HG03469 (cell line): ENCODE measurements around the gene HEPACAM.

ENCODE experiments used
- ATAC-seq: cut with Tn5 transposase; IDR thresholded peaks from one replicate; pipeline ENCODE4 v1.9.1; 2021; ENCODE audit warnings: mild to moderate bottlenecking, moderate library complexity, moderate number of reproducible peaks; ENCODE audit not compliant: unreplicated experiment

HEPACAM gene

DNA sequence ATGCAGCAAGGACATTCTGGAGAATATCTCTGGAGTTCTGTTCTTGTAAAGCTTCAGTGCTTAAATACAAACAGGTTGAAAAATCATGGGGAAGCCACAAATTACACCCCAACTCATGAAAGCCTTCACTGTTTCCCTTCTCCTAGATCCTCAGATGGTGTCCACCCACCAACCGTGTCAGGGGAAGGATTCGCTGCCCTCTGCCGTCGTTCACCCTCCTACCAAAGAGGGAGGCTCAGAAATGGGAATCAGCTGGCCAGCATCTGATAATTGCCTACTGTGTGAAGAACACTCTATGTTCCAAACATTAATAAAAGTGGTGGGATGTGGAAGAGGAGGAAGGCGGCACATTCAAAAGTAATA lies 7.4 kb upstream of the HEPACAM start:
- no peak for ATAC-seq

DNA sequence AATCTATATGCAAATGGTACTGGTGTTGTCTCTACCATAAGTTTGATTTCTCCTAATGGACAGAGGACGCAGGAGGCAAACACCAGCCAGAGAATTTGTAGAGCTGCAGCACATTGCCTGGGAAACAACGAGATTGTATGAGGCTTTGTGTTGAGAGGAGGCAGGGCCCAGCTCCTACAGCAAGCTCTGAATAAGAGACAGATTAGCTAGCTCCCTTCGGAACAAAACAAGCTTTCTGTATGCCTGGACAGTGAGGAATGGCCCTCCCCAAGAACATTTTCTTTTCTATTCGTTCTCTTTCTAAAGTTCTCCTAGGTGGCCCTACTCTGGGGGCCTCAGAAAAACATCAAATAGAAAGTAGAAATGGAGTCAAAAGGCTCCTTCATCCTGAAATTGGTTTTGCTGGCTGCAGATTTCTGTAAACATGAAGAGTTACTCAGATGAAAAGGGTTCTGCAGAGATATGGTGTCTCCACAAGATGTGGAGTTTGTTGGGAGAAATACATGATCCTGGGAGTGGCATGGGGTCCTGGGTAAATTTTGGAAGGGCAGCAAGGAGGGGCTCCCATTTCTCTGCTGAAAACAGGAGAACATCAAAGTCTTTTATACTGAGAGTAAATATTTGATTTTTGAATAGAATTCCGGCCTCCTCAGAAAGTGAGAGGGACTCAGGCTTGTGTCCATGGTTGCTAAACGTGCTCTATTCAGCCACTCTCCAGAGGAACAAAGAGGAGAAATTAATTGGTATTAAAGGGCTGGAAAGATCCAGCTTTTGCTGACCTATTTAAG lies 6.8 kb upstream of the HEPACAM start:
- ATAC-seq = no peak

DNA sequence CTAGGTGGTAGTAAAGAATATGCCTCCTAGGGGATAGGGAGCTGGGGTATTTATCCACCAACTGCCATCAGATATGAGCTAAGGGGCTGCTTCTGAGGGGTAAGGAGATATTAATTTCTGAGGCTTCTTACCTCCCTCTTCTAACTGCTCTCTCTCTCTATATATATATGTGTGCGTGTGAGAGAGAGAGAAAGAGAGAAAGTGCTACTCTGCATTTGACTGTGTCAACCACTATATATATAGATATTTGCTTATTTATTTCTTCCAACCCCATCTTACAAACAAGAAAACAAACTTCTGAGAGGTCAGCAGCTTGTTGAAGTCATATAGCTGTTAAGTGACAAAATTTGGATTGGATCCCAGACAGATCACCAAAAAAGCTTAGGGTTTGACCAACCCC lies 5.9 kb upstream of the HEPACAM start:
- no peak for ATAC-seq

DNA sequence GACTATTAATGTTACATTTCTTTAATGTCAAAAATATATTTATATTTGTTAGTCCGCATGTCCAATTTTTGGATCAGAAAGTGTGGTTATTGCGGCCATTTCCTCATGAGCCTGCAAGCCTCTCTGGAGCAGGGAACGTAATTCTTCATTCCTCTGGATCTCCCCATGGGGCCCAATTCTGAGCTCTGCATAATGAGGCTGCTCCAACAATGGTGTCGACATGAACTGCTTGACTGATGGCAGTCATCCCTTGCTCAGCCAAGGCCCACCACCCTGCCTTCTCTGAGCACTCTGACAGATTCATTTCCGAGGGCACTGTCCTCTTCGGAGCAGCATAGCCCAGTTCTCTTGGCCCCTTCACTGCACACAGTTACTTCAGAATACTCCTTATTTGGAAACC lies 3.1 kb upstream of the HEPACAM start:
- ATAC-seq = no peak

DNA sequence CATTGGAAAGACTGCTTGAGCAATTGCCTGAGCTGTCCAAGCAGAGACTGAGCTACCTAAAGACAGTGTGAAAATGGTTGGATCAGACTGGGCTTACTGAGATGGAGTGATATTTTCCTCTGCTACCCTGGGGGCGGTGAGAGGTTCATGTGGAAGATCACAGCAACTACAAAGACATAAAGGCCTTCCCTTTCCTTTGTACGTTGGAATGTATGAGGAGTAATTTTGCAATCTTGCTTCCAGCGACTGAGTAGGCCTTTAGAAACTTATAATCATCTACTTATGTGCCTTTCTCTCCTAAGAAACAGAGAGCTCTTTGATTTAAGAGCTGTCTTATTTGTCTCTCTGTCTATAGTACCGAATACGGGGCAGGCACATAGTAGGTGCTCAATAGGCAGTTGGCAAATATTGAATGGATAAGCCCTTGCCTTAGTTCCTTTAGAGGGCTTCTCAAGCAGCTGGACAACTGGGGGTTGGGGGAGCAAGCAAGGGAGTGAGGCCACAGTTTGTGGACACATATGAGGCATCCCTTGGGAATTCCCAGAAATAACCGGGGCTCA lies 2.4 kb upstream of the HEPACAM start:
- ATAC-seq = no peak

DNA sequence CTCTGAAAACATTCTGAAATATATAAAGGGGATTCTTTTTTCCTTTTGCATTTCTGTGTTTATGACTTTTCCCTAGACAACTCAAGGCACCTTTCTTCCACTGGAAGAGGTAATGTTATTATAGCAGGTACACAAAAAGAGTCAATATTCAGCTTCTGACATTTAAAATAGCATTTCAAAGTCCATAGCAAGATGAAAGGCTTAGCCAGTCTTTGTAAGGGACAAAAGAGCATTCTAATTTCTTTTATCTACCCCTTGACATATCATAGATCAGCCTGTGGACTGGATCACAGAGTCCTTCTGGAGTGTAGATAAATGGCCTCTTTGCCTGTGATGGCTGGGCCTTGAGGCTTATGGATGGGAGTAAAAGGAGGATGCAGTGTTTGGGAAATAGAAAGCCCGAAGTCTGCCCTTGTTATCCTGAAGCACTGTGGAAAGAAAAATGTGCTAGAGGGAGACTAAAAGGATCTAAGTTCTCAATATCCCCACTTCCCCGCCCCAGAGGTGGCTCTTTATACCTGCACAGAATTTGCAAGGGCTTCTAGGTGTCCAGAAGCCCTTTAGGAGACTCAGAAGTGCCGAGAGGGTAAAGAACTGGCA lies 1.6 kb upstream of the HEPACAM start:
- no peak for ATAC-seq

DNA sequence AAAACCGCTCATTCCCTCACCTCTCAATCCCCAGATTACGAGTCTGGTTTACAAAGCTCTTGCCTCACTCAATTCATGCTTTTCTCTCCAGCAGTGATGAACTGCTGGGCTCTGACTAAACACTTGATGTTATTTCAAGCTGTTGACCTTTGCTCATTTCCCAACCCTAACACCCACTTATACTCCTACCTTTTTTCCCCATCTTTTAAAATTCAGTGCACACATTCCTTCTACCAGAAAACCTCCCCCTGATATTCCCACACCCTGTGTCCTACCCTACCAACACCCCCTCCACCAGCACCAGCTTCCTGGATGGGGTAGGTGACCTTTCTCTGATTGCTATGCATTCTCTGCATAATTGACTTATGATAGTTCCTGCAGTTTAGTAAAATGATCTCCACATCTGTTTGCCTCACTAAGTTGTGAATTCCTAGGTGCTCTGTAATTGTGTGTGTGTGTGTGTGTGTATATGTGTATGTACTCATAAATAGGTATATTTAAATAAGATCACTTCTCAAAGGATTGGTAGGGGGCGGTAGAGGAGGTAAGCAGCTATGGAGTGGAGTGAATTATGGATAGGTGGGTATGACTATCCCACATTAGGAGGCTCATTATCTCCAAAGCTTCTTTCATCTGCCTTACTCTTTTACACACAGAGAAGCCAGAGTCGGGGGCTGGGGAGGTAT lies 842 bp downstream of the HEPACAM start:
- no peak for ATAC-seq

DNA sequence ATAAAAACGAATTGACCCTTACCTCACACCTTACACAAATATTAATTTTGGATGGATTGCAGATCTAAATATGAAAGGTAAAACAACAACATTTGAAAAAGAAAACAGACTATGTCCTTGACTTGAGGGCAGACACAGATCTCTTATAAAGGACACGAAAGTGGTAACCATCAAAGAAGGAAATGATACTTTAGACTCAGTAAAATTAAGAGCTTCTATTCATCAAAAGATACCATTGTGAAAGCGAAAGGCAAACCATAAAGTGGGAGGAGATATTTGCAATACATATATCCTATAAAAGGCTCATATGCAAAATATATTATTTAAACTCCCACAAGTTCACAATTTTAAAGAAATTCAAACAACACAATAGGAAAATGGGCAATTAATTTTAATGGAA lies 5.0 kb downstream of the HEPACAM start:
- peak; percentile 87 for ATAC-seq

DNA sequence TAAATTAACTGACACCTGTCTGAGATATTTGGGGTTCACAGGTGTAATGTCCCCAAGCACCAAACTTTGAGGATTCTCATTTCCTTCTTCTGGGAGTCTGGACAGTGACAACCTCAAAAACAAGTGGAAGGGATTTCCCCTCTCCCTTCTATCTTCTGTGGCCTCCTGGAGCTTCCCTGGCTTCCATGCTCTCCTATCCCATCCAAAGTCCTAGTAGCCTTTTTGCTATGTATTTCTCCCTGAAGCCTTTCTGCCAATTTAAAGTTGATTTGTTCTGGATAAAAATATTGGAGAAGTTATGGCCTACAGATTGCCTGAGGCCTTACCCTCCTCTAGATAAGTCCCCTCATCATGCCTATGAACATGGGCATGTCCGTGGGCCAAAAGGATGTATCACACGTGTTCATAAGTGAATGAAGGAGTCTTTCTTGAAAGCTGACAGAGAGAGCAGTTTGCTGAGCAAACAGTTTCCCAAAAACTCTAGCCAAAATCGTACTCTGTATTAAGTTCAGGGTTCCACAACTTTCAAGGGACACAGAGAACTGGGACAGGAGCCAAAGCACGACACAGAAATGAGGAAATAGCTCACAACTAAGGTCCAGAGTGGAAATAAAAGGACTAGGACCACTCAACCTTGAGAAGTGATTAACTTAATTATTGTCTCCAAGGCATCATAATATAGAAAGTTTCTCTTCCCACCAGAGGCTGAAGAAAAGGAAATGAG lies 6.7 kb downstream of the HEPACAM start:
- no peak for ATAC-seq

DNA sequence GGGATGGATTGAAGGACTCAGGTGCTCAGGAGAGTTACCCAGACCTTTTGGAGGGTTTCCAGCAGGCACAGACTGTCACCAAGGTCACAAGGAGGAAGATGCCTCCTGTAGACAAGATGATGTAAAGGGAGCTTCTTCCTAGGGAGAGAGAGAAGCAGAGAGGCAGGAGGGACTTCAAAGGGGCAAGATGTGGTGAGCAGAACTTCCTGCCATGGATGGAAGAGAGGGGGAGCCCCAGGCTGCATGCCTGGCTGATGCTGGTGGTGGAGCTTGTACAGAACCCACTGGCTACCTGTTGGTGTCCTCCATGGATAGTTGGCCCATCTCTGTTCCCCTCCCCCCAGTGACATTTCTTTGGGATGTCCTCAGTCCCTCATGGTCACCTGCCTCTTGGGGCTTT lies 12.6 kb downstream of the HEPACAM start:
- no peak for ATAC-seq

DNA sequence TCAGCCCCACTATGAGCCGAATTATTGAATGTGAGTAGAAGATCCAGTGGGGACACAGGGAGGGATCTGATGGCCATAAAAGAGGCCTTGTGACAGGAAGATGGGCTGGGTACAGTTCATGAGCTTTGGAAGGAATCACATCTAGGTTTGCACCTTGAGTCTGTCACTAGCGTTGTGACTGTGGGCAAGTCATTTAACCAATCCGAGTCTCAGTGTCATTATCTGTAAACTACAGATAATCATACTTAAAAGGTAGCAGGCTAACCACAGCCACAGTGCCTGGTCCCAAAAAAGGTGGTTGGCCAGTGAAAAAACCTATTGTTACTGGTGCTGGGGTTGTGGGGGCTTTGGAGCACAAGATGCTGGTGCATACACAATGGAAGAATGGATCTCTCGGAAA lies 13.0 kb downstream of the HEPACAM start:
- ATAC-seq = no peak

DNA sequence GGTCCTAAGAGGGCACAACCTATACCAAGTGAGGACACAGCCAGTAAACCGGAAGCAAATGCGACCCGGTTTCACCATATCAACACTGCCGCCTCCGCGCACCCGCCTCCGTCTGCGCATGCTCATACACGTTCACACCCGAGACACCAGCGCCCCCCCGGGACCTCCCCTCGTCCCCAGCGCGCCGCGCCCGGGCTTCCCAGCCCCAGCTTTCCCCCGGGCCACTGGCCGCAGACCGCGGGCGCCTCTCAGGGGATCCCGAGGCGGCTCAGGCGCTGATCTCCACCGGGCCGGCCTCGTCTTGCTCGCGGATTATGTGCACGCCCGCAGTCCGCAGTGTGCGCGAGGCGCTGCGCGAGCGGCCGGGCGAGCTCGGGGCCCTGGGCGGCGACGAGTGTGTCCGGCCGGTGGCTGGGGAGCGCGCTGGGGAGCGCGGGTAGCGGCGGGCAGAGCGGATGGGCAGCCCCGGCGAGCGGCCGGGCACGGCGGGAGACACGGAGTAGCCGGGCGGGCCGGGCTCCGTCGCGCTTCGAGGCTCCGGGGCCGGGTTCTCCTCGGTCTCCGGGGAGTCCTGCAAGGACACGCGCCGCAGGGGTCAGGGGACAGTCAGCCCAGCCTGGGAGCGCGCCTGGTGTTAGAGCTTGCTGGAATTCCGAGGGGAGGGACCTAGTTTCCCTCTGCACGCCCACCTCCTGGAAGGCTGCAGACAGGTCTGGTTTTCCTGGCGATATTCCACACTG lies 14.8 kb downstream of the HEPACAM start:
- no peak for ATAC-seq

DNA sequence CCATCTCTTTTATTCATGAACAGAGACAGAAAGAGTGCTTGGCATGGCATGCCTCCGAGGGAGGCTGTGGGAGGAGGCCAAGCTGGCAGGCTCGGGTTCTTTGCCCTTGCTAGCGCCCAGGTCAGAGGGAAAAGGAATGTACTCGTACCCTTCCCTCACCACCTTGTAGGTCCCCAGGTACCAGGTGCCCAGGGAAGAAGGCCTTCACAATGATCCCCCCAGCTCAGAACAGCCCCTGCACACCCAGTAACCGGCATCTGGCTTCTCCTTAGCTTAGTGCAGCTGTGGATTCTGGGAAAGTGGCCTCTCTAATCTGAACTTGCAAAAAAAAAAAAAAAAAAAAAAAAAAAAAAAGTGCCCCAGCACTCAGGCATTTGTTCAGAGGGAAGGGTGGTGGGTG lies 15.5 kb downstream of the HEPACAM start:
- no peak for ATAC-seq

DNA sequence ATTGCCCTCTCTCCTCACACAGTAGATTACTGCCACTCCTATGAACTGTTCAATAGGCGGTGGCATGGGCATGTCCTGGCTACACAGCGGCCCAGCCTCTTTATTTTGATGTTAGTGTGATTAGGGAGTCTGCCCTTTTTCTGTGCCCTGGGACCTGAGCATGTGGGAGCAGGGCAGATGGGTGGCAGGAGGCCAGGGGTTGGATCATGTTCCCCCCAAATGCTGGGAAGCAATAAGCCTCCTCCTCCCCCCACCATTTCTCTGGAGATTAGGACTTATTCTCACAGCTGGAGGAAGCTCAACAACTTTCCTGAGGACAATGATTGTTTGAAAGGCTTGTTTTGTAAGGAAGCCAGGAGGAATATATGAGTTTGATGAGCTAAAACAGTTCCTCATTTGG lies 15.9 kb downstream of the HEPACAM start:
- no peak for ATAC-seq

DNA sequence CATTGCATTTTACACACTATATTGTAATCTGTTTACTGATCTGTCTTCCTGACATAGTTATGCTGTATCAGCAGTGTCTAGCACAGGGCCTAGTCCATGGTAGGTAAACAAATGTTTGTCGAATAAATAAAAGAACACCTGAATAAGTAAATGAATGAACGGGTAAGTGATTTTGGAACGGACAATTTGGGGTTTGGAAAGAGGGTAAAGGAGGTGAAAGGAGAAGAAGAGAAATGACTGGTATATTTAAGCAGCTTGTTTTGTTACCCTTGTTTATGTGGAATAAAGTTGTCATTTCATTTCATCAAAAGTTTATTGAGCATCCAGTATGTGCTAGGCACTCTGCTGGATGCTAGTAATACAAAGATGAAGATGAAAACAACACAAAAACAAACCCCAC lies 16.9 kb downstream of the HEPACAM start, which contains the start of gene HEPN1:
Gene HEPN1 (plus strand): TSS at position 301 of the 400 bp plus-strand sequence.
- no peak for ATAC-seq

DNA sequence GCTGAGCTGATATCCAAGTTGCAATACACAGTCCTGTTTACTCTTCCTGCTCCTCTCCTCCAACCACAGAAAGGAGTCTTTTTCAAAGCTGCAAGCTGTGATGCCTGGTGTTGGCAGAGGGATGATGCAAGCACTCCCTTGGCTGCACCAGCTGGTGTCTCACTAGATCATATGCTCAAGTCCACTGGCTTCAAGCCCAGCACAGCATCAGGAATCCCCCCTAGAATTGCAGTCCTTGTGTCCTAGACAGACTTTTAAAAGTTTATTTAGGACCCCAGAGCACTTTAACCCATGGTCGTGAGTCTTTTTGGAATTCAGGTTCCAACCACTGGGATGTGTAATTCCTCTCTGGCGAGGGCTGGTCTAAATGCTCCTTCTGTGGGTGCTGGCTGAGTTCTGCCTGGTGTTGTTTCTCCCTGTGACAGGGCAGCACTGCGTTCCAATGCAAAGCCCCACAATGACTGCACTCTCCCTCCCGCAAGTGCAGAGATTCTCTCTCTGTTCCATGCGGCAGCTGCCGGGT lies 18.7 kb downstream of the HEPACAM start:
- ATAC-seq = no peak

DNA sequence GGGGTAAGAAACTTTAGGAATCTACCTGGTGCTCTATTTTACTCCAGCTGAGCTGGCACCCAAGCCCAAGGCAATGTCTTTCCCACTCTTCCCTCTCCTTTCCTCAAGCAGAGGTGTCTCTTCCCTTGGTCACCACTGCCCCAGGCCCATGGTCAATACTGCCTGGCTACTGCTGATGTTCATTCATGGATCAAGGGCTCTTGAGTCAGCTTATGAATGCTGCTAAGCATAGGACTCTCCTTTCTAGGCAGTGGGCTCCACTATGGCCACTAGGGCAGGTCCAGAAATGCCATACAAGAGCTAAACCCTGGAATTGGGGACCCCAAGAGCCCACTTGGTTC lies 19.5 kb downstream of the HEPACAM start:
- no peak for ATAC-seq

DNA sequence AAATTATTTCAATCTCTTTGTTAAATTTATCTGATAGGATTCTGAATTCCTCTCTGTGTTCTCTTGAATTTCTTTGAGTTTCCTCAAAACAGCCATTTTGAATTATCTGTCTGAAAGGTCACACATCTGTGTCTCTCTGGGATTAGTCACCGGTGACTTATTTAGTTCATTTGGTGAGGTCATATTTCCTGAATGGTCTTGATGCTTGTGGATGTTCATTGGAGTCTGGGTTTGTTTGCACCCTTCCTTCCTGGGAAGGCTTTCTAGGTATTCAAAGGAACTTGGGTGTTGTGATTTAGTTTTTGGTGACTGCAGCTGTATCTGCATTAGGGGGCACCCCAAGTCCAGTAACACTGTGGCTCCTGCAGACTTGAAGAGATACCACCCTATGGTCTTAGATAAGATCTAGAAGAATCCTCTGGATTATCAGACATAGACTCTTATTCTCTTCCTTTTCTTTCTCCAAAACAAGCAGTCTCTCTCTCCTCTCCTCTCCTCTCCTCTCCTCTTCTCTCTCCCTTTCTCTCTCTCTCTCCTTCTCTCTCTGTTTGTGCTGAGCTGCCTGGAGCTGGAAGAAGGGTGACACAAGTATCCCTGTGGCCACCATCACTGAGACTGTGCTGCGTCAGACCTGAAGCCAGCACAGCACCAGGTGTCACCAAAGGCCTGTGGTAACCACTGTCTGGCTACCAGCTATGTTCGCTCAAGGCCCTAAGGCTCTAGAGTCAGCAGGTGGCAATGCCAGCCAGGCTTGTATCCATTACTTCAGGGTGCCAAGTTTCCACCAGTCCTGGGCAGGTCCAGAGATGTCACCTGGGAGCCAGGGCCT lies 20.1 kb downstream of the HEPACAM start:
- no peak for ATAC-seq

DNA sequence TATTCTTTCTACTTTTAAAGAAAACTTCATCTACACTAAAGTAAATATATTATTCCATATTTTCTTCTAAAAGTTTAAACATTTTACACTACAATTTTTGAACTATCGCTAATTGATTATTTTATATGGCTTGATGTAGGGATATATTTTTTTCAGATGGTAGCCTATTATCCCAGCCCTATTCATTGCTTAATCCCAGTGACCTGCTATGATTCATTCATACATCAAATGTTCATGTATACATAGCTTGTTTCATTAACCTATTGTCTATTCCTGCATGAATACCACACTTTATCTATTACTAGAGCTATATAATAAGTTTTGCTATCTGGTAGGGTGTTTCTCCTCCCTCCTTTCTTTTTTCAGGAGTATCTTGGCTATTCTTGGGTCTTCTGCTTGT lies 33.2 kb downstream of the HEPACAM start:
- no peak for ATAC-seq

DNA sequence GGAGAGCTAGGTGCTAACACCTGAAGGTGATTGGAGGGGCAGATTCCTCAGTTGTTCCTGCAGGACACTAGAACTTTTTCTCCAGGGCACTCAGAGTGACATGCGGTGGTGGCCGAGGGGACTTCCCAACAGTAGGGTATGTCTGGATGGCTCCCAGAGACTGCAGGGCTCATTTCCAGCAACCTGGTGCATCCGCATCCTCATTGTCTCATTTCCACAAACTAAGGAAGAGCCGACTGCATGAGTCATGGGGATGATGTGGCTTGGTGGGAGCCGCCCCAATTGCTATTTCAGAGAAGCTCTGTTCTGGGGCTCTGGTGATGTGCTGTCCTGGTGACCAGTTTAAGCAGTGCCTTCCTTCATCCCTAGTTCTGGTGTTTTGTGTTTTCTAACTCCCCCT lies 35.4 kb downstream of the HEPACAM start:
- ATAC-seq = no peak
